ENCODE data around the gene ZNF227.

DNA sequence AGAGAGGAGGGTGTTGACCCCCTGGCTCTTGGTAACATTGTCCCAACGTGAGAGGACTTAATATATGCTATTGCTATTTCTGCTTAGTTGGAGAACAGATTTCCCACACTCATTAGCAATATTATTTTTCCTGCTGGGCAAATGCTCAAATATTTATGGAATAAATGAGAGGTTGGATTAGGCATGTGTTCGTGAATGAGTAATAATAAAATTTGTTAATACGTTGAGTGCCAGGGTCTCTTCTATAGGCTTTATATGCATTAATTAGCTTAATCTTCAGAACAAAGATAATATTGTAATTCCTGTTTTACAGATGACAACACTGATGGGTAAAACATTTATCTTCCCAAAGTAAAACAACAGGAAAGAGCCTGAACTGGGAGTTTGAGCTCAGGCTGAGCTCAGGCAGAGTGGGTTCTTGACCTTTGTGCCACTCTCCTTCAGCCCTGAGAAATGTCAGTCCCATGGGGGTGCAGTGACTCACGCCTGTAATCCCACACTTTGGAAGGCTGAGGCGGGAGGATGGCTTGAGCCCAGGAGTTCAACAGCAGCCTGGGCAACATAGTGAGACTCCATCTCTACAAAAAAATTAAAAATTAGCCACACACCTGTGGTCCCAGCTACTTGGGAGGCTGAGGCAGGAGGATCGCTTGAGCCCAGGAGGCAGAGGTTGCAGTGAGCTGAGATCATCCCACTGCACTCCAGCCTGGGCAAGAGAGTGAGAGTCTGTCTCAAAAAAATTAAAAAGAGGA is 48.5 kb downstream of the ZNF227 start:
- no peak for TF ChIP-seq CTCF (IDR thresholded peaks at IDR 0.05)
- TF ChIP-seq EP300 (IDR thresholded peaks at IDR 0.05), result no peak

Data from suprapubic skin (tissue), 3 donors.